ENCODE data around the gene RFPL4A. TPM values are rescaled to one million over a fixed set of nuclear protein-coding genes. Genes with fewer than 3 reads are reported as not detected.
"Not testable (repeated sequence)": the region's sequence is repeated elsewhere in the genome, so short reads cannot be mapped to it uniquely, and the experiment has no call there.

RFPL4A gene
- total RNA-seq, 6 donors from 2014 or later, result not detected

DNA sequence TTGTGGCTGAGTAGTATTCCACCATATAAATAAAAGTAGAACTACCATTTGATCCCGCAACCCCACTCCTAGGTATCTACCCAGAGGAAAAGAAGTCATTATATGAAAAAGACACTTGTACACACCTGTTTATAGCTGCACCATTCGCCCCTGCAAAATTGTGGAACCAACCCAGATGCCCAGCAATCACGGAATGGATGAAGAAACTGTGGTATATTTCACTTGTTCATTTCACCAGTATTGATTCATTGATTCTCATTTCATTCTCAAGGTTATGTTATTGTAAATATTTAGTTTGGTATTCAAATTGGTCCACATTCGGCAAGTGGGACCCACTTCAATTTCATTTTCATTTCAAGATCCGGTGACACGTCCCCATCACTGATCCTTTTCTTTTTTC, 8.2 kb upstream of the RFPL4A start:
- DNase-seq (no peak), ATAC-seq (ENCODE audit: low FRiP score in 2 of 2) (no peak)
- Histone ChIP-seq H3K9me3 (no peaks in the 10 kb centered on the region), H3K36me3 (no peaks in the 10 kb centered on the region), H3K4me1 (no peaks in the 10 kb centered on the region), H3K4me3 (no peak overlapping the region), H3K27ac (no peak overlapping the region), H3K27me3 (no peaks in the 10 kb centered on the region)
- TF ChIP-seq POLR2AphosphoS5 (IDR thresholded peaks at IDR 0.05) (no peak), POLR2A (IDR thresholded peaks at IDR 0.05) (no peak), EP300 (IDR thresholded peaks at IDR 0.05) (no peak), CTCF (IDR thresholded peaks at IDR 0.05) (no peak)
- 81 to 87% methylated on average over 6 of the region's 6 CpGs for WGBS, 2 donors

GRCh38 chr19:55753401-55753800, 5.5 kb upstream of the RFPL4A start:
- H3K27ac ChIP-seq, result no peak overlapping the region
- H3K4me1 ChIP-seq, result no peaks in the 10 kb centered on the region
- no peak overlapping the region for H3K4me3 ChIP-seq
- no peak for ATAC-seq (ENCODE audit: low FRiP score in 2 of 2)
- no peaks in the 10 kb centered on the region for H3K36me3 ChIP-seq
- no peak for DNase-seq
- no peaks in the 10 kb centered on the region for H3K27me3 ChIP-seq
- H3K9me3 ChIP-seq, result no peaks in the 10 kb centered on the region
- WGBS, 2 donors, result 59 to 71% methylated on average over 3 of the region's 3 CpGs
- TF ChIP-seq POLR2AphosphoS5 (IDR thresholded peaks at IDR 0.05) (no peak), EP300 (IDR thresholded peaks at IDR 0.05) (no peak), CTCF (IDR thresholded peaks at IDR 0.05) (no peak), POLR2A (IDR thresholded peaks at IDR 0.05) (no peak)

DNA sequence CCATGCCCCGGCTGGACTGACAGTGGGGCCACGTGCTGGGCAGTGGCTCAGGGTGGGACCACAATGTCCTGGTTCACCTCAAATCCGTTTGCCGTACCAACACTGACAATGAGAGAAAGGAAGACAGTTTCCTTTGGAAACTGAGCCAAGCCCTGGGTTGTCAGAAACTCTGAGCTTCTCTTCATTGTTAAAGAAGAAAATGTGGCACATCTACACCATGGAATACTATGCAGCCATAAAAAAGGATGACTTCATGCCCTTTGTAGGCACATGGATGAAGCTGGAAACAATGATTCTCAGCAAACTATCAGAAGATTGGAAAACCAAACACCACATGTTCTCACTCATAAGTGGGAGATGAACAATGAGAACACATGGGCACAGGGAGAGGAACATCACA, 2.1 kb upstream of the RFPL4A start:
- 77 to 80% methylated on average over 4 of the region's 4 CpGs for WGBS, 2 donors
- not testable (repeated sequence) for H3K27ac ChIP-seq; ATAC-seq (ENCODE audit: low FRiP score in 2 of 2); H3K27me3 ChIP-seq; H3K4me3 ChIP-seq; H3K36me3 ChIP-seq; DNase-seq; H3K9me3 ChIP-seq; H3K4me1 ChIP-seq

- no peaks in the 10 kb centered on the region for H3K36me3 ChIP-seq
- no peak for ATAC-seq (ENCODE audit: low FRiP score in 2 of 2)
- WGBS, 2 donors, result 56 to 64% methylated on average over 5 to 7 of the region's 7 CpGs
- H3K27me3 ChIP-seq, result no peaks in the 10 kb centered on the region
- TF ChIP-seq CTCF (IDR thresholded peaks at IDR 0.05) (no peak), EP300 (IDR thresholded peaks at IDR 0.05) (no peak), POLR2A (IDR thresholded peaks at IDR 0.05) (no peak), POLR2AphosphoS5 (IDR thresholded peaks at IDR 0.05) (no peak)
- H3K27ac ChIP-seq, result no peak overlapping the region
- DNase-seq, result no peak
- H3K4me1 ChIP-seq, result no peaks in the 10 kb centered on the region
- H3K9me3 ChIP-seq, result no peaks in the 10 kb centered on the region
- H3K4me3 ChIP-seq, result no peak overlapping the region
Measured at GRCh38 chr19:55766466-55766865, 7.6 kb downstream of the RFPL4A start.

- H3K36me3 ChIP-seq; DNase-seq; H3K27ac ChIP-seq; H3K27me3 ChIP-seq; H3K4me1 ChIP-seq; H3K4me3 ChIP-seq; H3K9me3 ChIP-seq; ATAC-seq (ENCODE audit: low FRiP score in 2 of 2): not testable (repeated sequence)
- 84 to 88% methylated on average over 5 to 6 of the region's 6 CpGs for WGBS, 2 donors
Measured at GRCh38 chr19:55768818-55769217, 9.9 kb downstream of the RFPL4A start, which contains the start of gene RFPL4AL1. TSS of gene RFPL4AL1 (plus strand) at chr19:55769118. CDS start at chr19:55771805, 2,687 bp downstream.

DNA sequence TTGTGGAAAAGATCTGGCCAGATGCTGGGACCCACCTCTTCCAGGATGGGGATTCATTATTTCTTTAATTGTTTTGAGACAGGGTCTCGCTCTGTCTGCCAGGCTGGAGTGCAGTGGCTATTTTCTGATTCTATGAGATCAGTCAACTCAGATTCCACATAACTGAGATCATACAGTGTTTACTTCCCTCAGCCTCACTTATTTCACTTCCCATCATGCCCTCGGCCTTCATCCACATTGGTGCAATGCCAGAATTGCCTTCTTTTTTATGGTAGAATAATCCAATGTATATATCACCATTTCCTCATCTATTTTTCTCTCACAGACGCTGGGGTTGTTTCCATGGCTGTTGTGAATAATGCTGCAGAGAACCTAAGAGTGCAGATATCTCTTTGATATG, 10.7 kb downstream of the RFPL4A start:
- DNase-seq; H3K36me3 ChIP-seq; ATAC-seq (ENCODE audit: low FRiP score in 2 of 2); H3K27me3 ChIP-seq; H3K4me1 ChIP-seq; H3K9me3 ChIP-seq; H3K27ac ChIP-seq; H3K4me3 ChIP-seq: not testable (repeated sequence)
- 38 to 54% methylated on average over 3 of the region's 3 CpGs for WGBS, 2 donors

Measured in upper lobe of left lung (tissue), 6 donors.